H1 (cell line): ENCODE results near the gene PHLDB3. TPM values are rescaled to one million over a fixed set of nuclear protein-coding genes. Genes with fewer than 3 reads are reported as not detected.

Source experiments
- CTCF ChIA-PET: fragments of 300-600 bp; sonication (Branson Sonifier 250); formaldehyde crosslinking; loops from one replicate; lab custom pipeline; 2021; ENCODE audit not compliant: partially characterized antibody; lab: Charles Lee
- POLR2A ChIA-PET: fragments of 300-600 bp; sonication (Branson Sonifier 250); formaldehyde crosslinking; loops from one replicate; lab custom pipeline; 2021; ENCODE audit warnings: inconsistent platforms; ENCODE audit not compliant: partially characterized antibody; lab: Charles Lee
- DNase-seq, 2 experiments: peaks; one replicate each; pipeline versions ENCODE4 v3.0.0 to v3.0.0-alpha.2; 2010 to 2022; ENCODE audit warnings: low spot score in 2 of 2, low read depth in 1 of 2, mixed read lengths in 1 of 2
- FAIRE-seq: peaks from 2 replicates; lab custom pipeline; 2011; peaks lifted over from hg19 to GRCh38; lab: Jason Lieb, UNC
- H2AFZ ChIP-seq: 2 replicates; pipeline ENCODE4 v1.8.1; 2012; ENCODE audit warnings: low read length, inconsistent platforms
- H2AK5ac ChIP-seq: 2 replicates; pipeline ENCODE4 v1.6.1; 2013; ENCODE audit warnings: low read depth, low read length
- H2BK120ac ChIP-seq: replicated peaks from 2 replicates; pipeline ENCODE3; 2013; ENCODE audit warnings: low read depth, low read length, inconsistent platforms
- H2BK12ac ChIP-seq: 2 replicates; pipeline ENCODE4 v1.6.1; 2013; ENCODE audit warnings: low read depth, low read length
- H2BK15ac ChIP-seq: 2 replicates; pipeline ENCODE4 v1.6.1; 2013; ENCODE audit warnings: low read length
- H2BK20ac ChIP-seq: 2 replicates; pipeline ENCODE4 v1.6.1; 2013; ENCODE audit warnings: low read length
- H2BK5ac ChIP-seq: 2 replicates; pipeline ENCODE4 v1.6.1; 2013; ENCODE audit warnings: low read depth, low read length
- H3K14ac ChIP-seq: 2 replicates; pipeline ENCODE4 v1.6.1; 2013; ENCODE audit warnings: inconsistent platforms; ENCODE audit not compliant: insufficient read length
- H3K18ac ChIP-seq: 2 replicates; pipeline ENCODE4 v1.6.1; 2013; ENCODE audit warnings: low read length; ENCODE audit errors: extremely low read depth
- H3K23ac ChIP-seq: 2 replicates; pipeline ENCODE4 v1.6.1; 2013; ENCODE audit warnings: inconsistent platforms; ENCODE audit not compliant: insufficient read length
- H3K23me2 ChIP-seq: 2 replicates; pipeline ENCODE4 v1.6.1; 2013; ENCODE audit warnings: low read depth, low read length
- H3K27ac ChIP-seq: 2 replicates; pipeline ENCODE4 v1.6.1; 2011; ENCODE audit warnings: low read depth, low read length, inconsistent platforms
- H3K27me3 ChIP-seq, 4 experiments: replicated peaks in 1 of 4; 1 replicate in 1 of 4; 2 replicates in 3 of 4; pipeline versions ENCODE4 v1.6.1 to v1.8.1; 2011 to 2013; ENCODE audit warnings: low read length in 3 of 4, mild to moderate bottlenecking in 3 of 4, inconsistent platforms in 2 of 4, mixed read lengths in 2 of 4, moderate library complexity in 1 of 4; ENCODE audit not compliant: control insufficient read depth in 3 of 4, insufficient read depth in 3 of 4; ENCODE audit errors: extremely low read depth in 1 of 4
- H3K36me3 ChIP-seq, 4 experiments: 2 replicates each; pipeline versions ENCODE4 v1.6.1 to v1.8.1; 2011 to 2013; ENCODE audit warnings: mild to moderate bottlenecking in 4 of 4, low read length in 3 of 4, moderate library complexity in 2 of 4, control low read depth in 1 of 4, inconsistent platforms in 1 of 4; ENCODE audit not compliant: insufficient read depth in 4 of 4, control insufficient read depth in 2 of 4
- H3K4ac ChIP-seq: replicated peaks from 2 replicates; pipeline ENCODE3; 2013; ENCODE audit warnings: low read length, low read depth, mixed read lengths, inconsistent platforms; ENCODE audit not compliant: insufficient read length
- H3K4me1 ChIP-seq, 4 experiments: replicated peaks in 1 of 4; 1 replicate in 1 of 4; 2 replicates in 3 of 4; pipeline versions ENCODE4 v1.6.1 to v1.8.1; 2011 to 2013; ENCODE audit warnings: low read length in 3 of 4, inconsistent platforms in 2 of 4, mixed read lengths in 1 of 4; ENCODE audit not compliant: insufficient read depth in 4 of 4, control insufficient read depth in 3 of 4
- H3K4me2 ChIP-seq, 2 experiments: 2 replicates each; pipeline versions ENCODE4 v1.6.1 to v1.8.1; 2011 to 2013; ENCODE audit warnings: low read depth in 2 of 2, low read length in 2 of 2, control low read depth in 1 of 2, inconsistent platforms in 1 of 2, mild to moderate bottlenecking in 1 of 2; ENCODE audit not compliant: insufficient read depth in 1 of 2
- H3K4me3 ChIP-seq, 4 experiments: fragments of 200-600, 300-600 bp in 1 of 4; sonication (generic), shearing (Covaris generic), sonication (Bioruptor Twin) in 1 of 4; 2 replicates each; pipeline versions ENCODE4 v1.5.1 to v1.8.1; 2011 to 2016; ENCODE audit warnings: low read length in 4 of 4, low read depth in 3 of 4, control low read depth in 2 of 4, inconsistent platforms in 2 of 4, mild to moderate bottlenecking in 2 of 4, mixed read lengths in 1 of 4, moderate library complexity in 1 of 4; ENCODE audit not compliant: insufficient read depth in 2 of 4; ENCODE audit errors: extremely low read depth in 1 of 4
- H3K56ac ChIP-seq: replicated peaks from 2 replicates; pipeline ENCODE3; 2013; ENCODE audit warnings: low read depth, mild to moderate bottlenecking, mixed read lengths, low read length, inconsistent platforms; ENCODE audit not compliant: insufficient read length
- H3K79me1 ChIP-seq: 2 replicates; pipeline ENCODE4 v1.6.1; 2013; ENCODE audit warnings: low read depth, low read length, control low read depth
- H3K79me2 ChIP-seq, 2 experiments: 2 replicates each; pipeline versions ENCODE4 v1.6.1 to v1.8.1; 2012 to 2013; ENCODE audit warnings: low read length in 2 of 2, mild to moderate bottlenecking in 2 of 2, inconsistent platforms in 1 of 2; ENCODE audit not compliant: insufficient read depth in 2 of 2, control insufficient read depth in 1 of 2
- H3K9ac ChIP-seq, 4 experiments: replicated peaks in 1 of 4; 1 replicate in 1 of 4; 2 replicates in 3 of 4; pipeline versions ENCODE4 v1.6.1 to v1.8.1; 2011 to 2013; ENCODE audit warnings: low read depth in 3 of 4, low read length in 3 of 4, control low read depth in 2 of 4, mild to moderate bottlenecking in 2 of 4, moderate library complexity in 2 of 4, inconsistent platforms in 1 of 4; ENCODE audit errors: extremely low read depth in 1 of 4
- H3K9me3 ChIP-seq, 2 experiments: 2 replicates each; pipeline versions ENCODE4 v1.6.1 to v1.8.1; 2012 to 2013; ENCODE audit warnings: mild to moderate bottlenecking in 2 of 2, moderate library complexity in 2 of 2, control low read depth in 1 of 2, inconsistent platforms in 1 of 2, low read depth in 1 of 2, low read length in 1 of 2, mixed read lengths in 1 of 2; ENCODE audit not compliant: insufficient read depth in 2 of 2
- H4K20me1 ChIP-seq, 2 experiments: replicated peaks in 1 of 2; 2 replicates each; pipeline versions ENCODE3 to v1.8.1; 2011 to 2013; ENCODE audit warnings: inconsistent platforms in 2 of 2, low read length in 2 of 2, mild to moderate bottlenecking in 1 of 2; ENCODE audit not compliant: insufficient read depth in 2 of 2, control insufficient read depth in 1 of 2
- H4K5ac ChIP-seq: 2 replicates; pipeline ENCODE4 v1.6.1; 2013; ENCODE audit warnings: low read length, low read depth, mixed read lengths, inconsistent platforms; ENCODE audit not compliant: insufficient read length
- H4K8ac ChIP-seq: 2 replicates; pipeline ENCODE4 v1.8.0; 2013; ENCODE audit warnings: mild to moderate bottlenecking, moderate library complexity, low read length, inconsistent platforms; ENCODE audit not compliant: insufficient read depth; ENCODE audit errors: extremely low read depth
- H4K91ac ChIP-seq: replicated peaks from 2 replicates; pipeline ENCODE3; 2013; ENCODE audit warnings: low read length, mixed read lengths, inconsistent platforms; ENCODE audit not compliant: insufficient read length
- CHD2 ChIP-seq: IDR thresholded peaks from 2 replicates; pipeline ENCODE4 v1.6.1; 2012; ENCODE audit warnings: low read length, improper control_type of control experiment
- EP300 ChIP-seq, 2 experiments: IDR thresholded peaks; 1 replicate in 1 of 2; 2 replicates in 1 of 2; pipeline ENCODE4 v1.6.1; 2011 to 2012; ENCODE audit warnings: low read depth in 2 of 2, low read length in 2 of 2, mild to moderate bottlenecking in 2 of 2, borderline replicate concordance in 1 of 2, inconsistent platforms in 1 of 2, moderate library complexity in 1 of 2
- EZH2 ChIP-seq: fragments of 200-600 bp; sonication (generic); IDR thresholded peaks from 2 replicates; pipeline ENCODE4 v1.7.1; 2012; ENCODE audit warnings: low read depth, mild to moderate bottlenecking, moderate library complexity, low read length, inconsistent platforms; ENCODE audit not compliant: severe bottlenecking
- HDAC6 ChIP-seq: IDR thresholded peaks from one replicate; pipeline ENCODE4 v1.7.1; 2012; ENCODE audit warnings: low read depth, mild to moderate bottlenecking, inconsistent platforms, low read length, moderate library complexity
- PHF8 ChIP-seq: fragments of 200-600 bp; sonication (generic); conservative IDR thresholded peaks from 2 replicates; pipeline ENCODE4 v1.7.1; 2012; ENCODE audit warnings: low read depth, mild to moderate bottlenecking, inconsistent platforms, low read length, moderate library complexity
- POLR2A ChIP-seq, 2 experiments: IDR thresholded peaks; 1 replicate in 1 of 2; 2 replicates in 1 of 2; pipeline ENCODE4 v1.6.1; 2011; ENCODE audit warnings: low read depth in 2 of 2, low read length in 2 of 2, mild to moderate bottlenecking in 2 of 2; ENCODE audit errors: control extremely low read depth in 1 of 2
- RXRA ChIP-seq: IDR thresholded peaks from 2 replicates; pipeline ENCODE4 v1.6.1; 2011; ENCODE audit warnings: low read depth, mild to moderate bottlenecking, low read length, moderate library complexity; ENCODE audit not compliant: insufficient read depth
- YY1 ChIP-seq: IDR thresholded peaks from 2 replicates; pipeline ENCODE4 v1.6.1; 2011; ENCODE audit warnings: low read depth, mild to moderate bottlenecking, low read length
- WGBS, 2 experiments: shearing (Covaris generic) in 1 of 2; methylation state at CpG; one replicate each; pipeline versions ENCODE4 v1.1.6 to v1.1.7; 2013 to 2015; ENCODE audit warnings: low lambda C conversion rate in 2 of 2, mixed read lengths in 2 of 2, inconsistent platforms in 1 of 2, low coverage in 1 of 2, missing lambda C conversion rate in 1 of 2; ENCODE audit not compliant: insufficient replicate concordance in 2 of 2, insufficient coverage in 1 of 2, insufficient read length in 1 of 2; ENCODE audit errors: extremely low coverage in 1 of 2, missing lambda C conversion rate in 1 of 2; 5-methylcytosine and 5-hydroxymethylcytosine counted together
- polyA plus RNA-seq, 7 experiments: library from polyadenylated mRNA; depleted of rRNA in 3 of 7; stranded (reverse) in 5 of 7; unstranded in 2 of 7; fragments of >200 nt in 5 of 7; fragments of 200-250 nt in 2 of 7; gene quantifications; 1 replicate in 5 of 7; 2 replicates in 1 of 7; 4 replicates in 1 of 7; pipeline versions ENCODE4 v1.2.1 to v1.2.3, GENCODE V29; 2011 to 2013; ENCODE audit warnings: missing spikeins in 2 of 7, mixed read lengths in 2 of 7
- total RNA-seq: library from RNA; stranded (reverse); fragmentation: NEBNext Ultra II Directional; extraction: Animal tissue kit (Norgen Biotek cat#: 25700); gene quantifications from 2 replicates; pipeline ENCODE4 v1.2.1, GENCODE V29; 2021

Gene PHLDB3
- total and polyA plus RNA-seq, 2 of the 8 experiments (the other 6 are each of a cell fraction or from before 2014, with no cell fraction given): 4.0 to 8.5 TPM

DNA sequence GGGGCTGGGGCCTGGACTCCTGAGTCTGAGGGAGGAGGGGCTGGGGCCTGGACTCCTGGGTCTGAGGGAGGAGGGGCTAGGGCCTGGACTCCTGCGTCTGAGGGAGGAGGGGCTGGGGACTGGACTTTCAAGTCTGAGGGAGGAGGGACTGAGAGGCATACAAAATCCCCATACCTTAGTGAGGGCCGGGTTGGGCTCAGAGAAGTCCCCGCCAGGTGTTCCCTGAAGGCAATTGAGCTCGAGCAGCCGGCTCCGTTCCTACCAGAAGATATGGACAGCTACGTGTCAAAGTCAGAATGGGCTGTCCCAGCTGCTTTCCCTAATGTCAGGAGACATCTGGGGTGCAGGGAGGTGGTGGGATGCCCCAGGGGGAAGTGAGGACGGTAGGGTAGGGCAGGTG lies 9.5 kb downstream of the PHLDB3 start:
- Histone ChIP-seq H3K4me2 (no peak overlapping the region), H3K27ac (no peak overlapping the region), H2AFZ (no peak overlapping the region), H4K5ac (no peak overlapping the region), H3K4me1 (no peaks in the 10 kb centered on the region; a peak in 1 of 7 replicates), H4K8ac (no peak overlapping the region), H2AK5ac (no peak overlapping the region), H3K18ac (no peak overlapping the region), H4K20me1 (no peaks in the 10 kb centered on the region), H3K9ac (no peak overlapping the region), H3K4me3 (no peak overlapping the region), H3K36me3 (peaks cover 0 to 8% (median 2%) of the 10 kb centered on the region in 4 experiments; a peak in 3 of 8 replicates), H2BK5ac (no peak overlapping the region), H3K79me1 (no peaks in the 10 kb centered on the region), H2BK20ac (no peak overlapping the region), H2BK15ac (no peak overlapping the region), H3K27me3 (no peaks in the 10 kb centered on the region), H3K4ac (no peak overlapping the region), H4K91ac (no peak overlapping the region), H3K23ac (no peak overlapping the region), H2BK12ac (no peak overlapping the region), H3K14ac (no peak overlapping the region), H3K79me2 (no peaks in the 10 kb centered on the region), H3K56ac (no peak overlapping the region), H3K23me2 (no peaks in the 10 kb centered on the region; the same call in 1 of the 2 replicates), H2BK120ac (no peak overlapping the region), H3K9me3 (no peaks in the 10 kb centered on the region)
- TF ChIP-seq EP300 (IDR thresholded peaks at IDR 0.05; ENCODE audit: borderline replicate concordance in 1 of 2, low read depth in 2 of 2, low read length in 2 of 2) (no peak), YY1 (no peak), PHF8 (no peak), EZH2 (no peak), POLR2A (IDR thresholded peaks at IDR 0.05; ENCODE audit: control extremely low read depth in 1 of 2, low read depth in 2 of 2, low read length in 2 of 2) (no peak), RXRA (no peak), HDAC6 (no peak), CHD2 (no peak)
- DNase-seq (no peak), FAIRE-seq (no peak)
- WGBS, 2 experiments: 86% methylated on average over 7 of the region's 8 CpGs; no CpG with 5 or more reads in 1 of the 2 experiments
- POLR2A ChIA-PET: interaction anchor here (0.7 to 1.7 kb wide), 2 partner anchors 13 to 20 kb away, joined by 3 to 5 read pairs; no protein-coding TSS in a partner anchor
- CTCF ChIA-PET: interaction anchor here (0.9 to 4.3 kb wide), 4 partner anchors 9 to 48 kb away, joined by 3 to 19 read pairs (median 6); partner anchors contain the start of gene PHLDB3
